HG03139 (cell line): ENCODE results near the gene ATG16L2.
A peak's percentile ranks its signal among the peaks of the same experiment; 100 is the strongest.
"Not testable (repeated sequence)": the region's sequence is repeated elsewhere in the genome, so short reads cannot be mapped to it uniquely, and the experiment has no call there.

Experiments used
- ATAC-seq: cut with Tn5 transposase; IDR thresholded peaks from one replicate; pipeline ENCODE4 v1.9.1; 2021; ENCODE audit not compliant: unreplicated experiment

The ATG16L2 gene

DNA sequence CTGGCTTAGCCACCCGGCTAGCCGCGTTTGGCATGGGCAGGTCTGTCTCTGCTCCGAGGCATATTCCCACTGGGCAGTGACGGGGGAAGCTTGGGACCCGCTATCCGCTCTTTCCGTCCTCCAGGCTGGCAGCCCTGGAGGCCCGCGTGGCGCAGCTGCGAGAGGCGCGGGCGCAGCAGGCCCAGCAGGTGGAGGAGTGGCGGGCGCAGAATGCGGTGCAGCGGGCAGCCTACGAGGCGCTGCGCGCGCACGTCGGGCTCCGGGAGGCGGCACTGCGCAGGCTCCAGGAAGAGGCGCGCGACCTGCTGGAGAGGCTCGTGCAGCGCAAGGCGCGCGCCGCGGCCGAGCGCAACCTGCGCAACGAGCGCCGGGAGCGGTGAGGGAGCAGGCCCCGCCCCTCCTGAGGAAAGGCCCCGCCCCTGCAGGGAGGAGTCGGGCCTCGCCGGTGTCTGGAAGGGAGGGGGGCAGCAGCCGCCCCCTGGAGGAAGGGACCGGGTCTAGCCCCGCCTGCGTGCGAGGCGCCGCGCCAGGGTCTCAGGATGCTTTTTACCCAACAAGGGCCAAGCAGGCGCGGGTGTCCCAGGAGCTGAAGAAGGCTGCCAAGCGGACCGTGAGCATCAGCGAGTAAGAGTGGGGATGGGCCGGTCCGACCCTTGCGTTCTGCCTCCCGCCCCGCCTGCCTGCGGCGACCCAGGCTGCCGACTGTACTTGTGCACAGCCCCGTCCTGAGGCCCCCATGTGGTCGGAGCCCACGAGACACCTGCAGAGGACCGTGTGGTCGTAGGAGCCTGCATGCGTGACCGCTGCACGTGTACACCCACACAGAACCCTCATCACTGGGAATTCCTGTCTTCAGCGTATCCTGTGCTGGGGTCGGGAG lies 7.9 kb downstream of the ATG16L2 start:
- ATAC-seq, result peak; percentile 40

DNA sequence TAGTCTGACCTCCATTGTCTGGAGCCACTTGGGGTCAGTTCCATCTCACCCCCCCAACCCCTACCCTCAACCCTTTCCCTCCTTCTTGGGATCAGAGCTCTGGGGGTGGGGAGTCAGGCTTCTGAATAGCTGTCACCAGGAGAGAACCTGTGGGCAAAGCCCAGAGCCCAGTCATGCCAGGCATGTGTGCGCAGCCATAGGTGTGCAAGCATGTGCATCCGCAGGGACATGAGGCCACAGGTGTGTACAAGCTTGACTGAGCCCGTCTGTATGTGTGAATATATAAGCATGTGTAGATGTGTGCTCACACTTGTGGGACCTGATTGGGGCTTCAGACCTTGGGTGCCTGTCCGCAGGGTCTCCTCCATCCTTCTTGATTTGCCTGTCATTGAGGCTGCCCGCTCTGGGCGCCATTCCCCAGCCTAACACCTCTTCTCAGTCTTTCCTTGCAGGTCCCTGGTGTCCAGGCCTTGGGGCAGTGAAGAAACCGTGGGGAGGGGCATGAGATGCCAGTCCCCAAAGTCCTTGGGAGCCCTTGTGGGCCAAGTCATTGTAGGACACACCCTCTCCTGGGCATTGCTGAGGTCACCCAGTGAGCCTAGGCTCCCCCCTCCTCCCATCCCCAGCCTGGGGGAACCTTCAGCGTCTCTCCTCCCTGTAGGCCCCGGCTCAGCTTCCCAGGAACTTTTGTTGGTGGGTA lies 9.0 kb downstream of the ATG16L2 start:
- ATAC-seq, result no peak

DNA sequence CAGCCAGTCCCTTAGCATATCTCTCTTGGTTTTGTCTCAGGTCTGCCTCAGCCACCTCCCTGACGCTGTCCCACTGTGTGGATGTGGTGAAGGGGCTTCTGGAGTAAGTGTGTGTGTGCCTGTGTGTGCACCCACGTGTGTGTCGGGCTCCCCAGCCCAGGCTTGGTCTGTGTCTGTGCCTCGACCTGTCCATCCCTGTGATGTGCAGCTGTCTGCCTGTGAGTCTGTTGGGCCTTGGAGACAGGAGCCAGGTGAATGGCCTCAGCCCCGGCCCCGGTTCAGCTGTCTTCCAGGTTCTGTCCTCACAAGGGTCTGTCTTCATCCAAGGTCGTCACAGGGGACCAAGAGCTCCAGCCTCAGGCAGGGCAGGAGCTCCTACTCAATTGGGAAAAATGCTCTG lies 9.8 kb downstream of the ATG16L2 start:
- no peak for ATAC-seq

DNA sequence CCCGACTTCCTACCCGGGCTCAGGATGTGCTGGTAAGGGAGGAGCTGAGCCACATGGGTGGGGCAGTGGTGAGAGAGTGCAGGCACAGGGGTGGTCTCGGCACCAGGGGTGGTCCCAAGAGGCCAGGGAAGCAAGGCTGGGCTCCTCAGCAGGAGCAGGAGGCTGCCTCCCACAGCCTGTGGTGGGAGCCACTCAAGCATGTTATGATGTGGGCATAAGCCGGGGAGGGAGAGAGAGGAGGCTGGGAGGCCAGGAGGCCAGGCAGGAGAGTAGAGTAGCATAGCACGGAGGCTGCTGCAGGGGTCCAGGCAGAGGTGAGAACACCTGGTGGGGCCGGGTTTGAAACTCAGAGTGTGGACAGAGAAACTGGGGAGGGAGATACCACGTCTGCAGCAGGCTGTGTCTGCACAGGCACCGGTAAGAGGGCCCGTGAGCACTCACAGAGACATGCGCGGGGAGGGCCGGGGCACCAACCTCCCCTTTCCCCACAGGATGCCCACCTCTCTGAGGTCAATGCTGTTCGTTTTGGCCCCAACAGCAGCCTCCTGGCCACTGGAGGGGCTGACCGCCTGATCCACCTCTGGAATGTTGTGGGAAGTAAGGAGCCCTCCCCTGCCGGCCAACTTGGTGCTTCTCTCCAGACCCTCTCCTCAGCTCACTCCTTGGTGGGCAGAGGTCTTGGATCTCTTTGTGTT lies 10.7 kb downstream of the ATG16L2 start:
- no peak for ATAC-seq

DNA sequence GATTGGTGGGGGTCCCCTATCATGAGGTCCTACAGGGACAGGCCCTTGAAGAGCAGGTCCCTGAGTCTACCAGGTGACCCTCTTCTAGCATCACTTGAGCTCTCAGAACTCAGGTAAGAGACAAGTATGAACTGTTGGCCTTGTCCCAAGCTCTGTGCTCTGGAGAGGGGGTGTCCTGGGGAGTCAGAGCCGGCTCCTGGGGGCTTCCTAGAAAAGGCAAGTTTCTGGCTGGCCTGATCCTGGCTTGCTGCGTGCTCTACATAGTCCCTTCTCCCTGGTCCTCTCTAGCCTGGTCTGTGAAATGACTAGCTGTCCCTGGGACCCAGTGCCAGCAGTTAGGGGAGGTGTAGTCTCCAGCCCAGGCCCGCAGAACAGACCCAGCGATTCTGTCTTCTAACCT lies 11.4 kb downstream of the ATG16L2 start:
- ATAC-seq, result no peak

DNA sequence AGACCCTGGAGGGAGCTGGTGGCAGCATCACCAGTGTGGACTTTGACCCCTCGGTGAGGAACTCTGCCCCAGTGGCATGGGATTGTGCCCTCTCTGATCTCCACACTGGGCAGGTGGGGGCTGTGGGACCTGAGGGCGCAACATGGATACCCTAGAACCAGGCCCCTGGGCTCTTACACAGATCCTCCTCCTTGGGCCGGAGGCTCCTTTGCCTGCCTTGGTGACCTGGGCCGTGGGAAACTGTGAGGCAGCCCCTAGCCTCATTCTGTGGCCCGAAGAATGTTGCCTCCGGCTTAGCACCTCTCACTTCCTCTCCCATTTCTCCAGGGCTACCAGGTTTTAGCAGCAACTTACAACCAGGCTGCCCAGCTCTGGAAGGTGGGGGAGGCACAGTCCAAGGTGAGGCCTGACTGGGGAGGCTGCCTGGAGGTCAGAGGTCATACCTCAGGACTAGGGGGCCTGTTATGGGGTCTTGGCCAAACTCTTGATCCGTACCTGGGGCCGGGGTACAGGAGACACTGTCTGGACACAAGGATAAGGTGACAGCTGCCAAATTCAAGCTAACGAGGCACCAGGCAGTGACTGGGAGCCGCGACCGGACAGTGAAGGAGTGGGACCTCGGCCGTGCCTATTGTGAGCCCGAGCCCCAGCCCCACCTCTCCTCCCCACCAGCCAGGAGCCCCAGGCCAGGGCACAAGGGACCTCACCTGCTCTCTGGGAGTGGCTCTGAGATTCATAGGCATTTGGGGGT lies 12.2 kb downstream of the ATG16L2 start:
- ATAC-seq, result no peak

DNA sequence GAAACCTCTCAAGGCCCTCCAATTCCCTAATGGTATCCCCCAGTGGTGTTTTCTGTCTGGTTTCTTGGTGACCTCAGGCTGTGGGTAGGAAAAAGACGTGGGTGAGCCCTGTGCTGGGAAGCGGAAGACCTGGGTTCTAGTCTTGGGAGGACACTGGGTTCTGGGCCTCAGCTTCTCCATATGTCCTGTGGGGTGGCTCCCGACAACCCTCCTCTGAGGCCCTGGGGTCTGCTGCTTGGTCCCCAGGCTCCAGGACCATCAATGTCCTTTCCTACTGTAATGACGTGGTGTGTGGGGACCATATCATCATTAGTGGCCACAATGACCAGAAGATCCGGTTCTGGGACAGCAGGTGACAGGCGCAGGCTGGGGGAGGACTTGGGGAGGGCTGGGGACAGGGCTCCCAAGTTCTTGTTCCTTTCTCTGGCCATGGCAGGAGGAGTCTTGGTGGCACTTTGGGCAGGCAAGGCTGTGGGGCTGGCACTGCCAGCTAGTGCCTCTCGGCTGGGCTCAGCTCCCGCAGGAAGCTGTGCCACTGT lies 12.8 kb downstream of the ATG16L2 start:
- ATAC-seq, result no peak

DNA sequence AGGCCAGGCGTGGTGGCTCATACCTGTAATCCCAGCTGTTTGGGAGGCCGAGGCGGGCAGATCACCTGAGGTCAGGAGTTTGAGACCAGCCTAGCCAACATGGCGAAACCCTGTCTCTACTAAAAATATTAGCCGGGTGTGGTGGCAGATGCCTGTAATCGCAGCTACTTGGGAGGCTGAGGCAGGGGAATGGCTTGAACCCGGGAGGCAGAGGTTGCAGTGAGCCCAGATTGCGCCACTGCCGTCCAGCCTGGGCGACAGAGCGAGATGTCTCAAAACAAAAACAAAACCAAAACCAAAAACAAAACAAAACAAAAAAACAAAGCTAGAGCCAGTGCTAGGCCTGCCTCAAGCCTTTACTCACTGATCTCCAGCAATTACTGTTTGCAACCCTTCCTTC lies 13.4 kb downstream of the ATG16L2 start:
- ATAC-seq, result not testable (repeated sequence)

DNA sequence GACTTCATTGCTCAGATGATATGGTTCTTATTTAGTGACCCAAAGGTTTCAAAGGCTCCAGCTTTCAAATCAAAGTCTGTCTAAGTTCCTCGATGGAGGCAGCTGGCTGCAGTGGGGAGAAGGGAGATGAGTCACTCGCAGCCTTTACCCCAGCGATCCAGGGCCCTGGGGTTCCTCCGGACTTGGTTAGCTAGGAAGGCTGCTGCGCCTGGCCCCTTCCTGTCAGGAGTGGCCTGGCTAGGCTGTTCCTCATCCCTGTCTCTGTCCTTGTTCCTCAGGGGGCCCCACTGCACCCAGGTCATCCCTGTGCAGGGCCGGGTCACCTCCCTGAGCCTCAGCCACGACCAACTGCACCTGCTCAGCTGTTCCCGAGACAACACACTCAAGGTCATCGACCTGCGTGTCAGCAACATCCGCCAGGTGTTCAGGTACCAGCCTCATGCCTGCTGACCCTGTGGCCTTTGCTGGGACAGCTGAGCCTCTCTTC lies 13.9 kb downstream of the ATG16L2 start:
- ATAC-seq, result no peak

DNA sequence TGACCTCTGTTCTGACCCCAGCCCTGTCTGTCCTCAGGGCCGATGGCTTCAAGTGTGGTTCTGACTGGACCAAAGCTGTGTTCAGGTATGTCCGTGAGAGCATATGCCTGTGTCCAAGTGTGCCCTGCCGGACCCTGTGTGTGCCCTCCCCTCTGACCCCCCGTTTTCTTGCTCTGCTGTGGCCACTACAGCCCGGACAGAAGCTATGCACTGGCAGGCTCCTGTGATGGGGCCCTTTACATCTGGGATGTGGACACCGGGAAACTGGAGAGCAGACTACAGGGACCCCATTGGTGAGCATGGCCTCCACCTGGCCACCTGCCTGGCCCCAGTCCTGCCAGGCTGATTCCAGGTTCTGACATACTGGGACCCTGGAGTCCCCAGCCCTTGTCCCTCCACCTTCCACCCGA lies 14.5 kb downstream of the ATG16L2 start:
- no peak for ATAC-seq

DNA sequence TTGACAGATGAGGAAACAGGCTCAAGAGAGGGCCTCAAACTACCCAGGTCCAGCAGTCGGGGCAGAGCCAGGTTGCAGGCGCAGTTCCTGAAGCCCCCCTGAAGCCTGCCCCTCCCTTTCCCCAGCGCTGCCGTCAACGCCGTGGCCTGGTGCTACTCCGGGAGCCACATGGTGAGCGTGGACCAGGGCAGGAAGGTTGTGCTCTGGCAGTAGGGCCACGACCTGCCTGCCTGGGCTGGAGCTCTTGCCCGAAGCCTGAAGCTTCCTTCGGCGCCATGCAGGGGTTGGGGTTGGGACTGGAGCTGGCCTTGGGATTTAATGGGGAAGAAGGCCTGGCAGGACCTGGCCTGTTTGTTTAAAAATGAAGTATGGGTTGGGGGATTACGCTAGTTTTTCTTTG lies 15.0 kb downstream of the ATG16L2 start:
- ATAC-seq, result no peak

DNA sequence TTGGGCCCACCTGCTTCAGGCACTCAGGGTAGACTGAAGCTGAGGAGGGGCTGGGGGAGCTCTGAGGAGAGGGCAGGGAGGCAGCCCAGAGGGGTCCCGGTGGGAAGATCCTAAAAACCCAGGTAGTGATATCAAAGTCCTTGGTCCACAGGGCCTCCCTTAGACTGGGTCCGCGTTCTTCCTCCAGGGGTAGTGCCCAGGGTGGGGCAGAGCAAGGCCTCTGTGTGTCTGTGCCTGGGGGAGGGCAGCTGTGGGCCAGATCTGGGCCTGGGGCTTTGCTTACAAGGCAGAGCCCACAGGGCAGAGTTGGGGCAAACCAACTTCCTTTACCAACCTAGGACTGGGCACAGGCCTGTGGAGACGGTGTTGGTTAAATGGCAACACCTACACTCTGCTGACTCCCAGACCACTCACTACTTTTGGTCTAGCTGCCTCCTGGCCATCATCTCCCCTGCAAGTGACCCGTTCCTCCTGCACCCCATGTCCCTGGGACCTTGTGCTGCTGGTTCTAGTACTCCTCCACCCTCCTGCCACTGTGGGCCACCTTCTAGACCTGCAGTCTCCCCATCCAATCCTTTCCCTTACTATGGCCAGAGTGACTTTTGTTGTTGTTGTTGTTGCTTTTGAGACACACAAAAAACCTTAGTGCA lies 15.8 kb downstream of the ATG16L2 start:
- ATAC-seq, result no peak

DNA sequence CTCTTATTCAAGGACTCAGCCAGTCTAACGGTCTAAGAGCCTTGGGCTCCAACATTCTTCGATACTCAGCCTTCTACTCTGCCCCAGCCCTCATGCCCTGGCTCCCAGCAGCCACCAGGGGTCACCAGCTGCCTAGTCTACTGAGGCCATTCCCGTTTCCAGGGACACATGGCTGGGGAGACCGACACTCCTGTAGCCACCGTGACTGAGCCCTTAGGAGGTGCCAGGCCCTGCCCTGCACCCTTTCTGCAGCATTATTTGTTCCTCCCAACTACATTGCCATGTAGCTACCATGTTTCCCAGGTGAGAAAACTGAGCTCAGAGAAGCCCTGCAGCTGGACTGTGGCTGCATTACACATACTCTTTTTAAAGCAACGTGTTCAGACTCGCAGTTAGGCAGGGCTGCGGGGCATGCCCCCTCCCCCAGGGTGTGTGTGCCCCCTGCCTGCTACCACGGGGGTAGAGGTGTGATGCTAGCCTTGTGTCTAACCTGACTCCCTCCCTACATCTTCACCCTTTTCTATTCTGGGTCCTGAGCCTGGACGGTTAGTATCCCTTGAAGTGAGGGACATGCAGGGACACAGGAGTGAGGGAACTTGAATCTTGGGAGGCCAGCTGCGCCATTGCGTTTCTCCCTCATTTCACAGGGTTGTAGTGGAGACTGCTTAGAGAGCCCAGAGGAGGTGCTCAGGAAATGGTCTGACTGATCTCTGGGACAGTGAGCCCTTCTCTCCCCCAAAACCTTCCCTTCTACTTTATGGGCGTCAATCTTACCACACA lies 17.5 kb downstream of the ATG16L2 start:
- no peak for ATAC-seq

DNA sequence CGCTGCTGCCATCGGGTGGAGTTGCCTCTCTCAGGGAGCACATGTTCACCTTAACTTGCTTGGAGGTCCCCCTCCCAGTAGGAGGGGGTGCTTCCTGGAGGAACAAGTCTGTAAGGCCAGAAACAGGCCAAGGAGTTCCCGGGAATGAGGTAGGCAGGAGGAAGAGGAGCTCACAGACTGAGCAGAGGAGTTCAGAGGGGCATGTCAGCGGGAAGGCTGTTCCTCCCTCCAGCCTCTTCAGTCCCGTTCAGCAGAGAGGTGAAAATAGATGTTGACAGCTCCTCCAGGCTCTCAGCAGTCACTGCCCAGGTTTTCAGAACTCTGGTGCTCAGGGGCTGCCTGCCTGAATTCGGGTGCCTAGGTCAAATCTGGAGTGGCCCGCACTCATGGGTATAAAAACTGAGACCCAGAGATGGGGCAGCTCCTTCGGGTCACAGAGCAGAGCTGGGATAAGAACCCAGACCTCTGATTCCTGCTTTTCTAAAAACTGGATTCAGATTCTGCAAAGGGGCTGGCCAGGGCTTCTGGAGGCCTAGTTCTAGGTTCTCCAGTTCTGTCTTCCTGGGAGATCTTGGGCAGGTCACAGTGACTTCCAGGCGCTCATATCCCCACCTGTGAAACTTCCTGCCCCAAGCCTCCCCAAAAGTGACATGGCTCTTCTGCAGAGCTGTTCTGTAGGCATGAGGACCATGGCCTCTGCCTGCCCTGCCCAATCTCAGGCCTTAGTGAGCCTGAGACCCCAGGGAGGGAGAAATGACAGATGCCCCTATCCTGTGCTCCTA lies 18.3 kb downstream of the ATG16L2 start:
- no peak for ATAC-seq

DNA sequence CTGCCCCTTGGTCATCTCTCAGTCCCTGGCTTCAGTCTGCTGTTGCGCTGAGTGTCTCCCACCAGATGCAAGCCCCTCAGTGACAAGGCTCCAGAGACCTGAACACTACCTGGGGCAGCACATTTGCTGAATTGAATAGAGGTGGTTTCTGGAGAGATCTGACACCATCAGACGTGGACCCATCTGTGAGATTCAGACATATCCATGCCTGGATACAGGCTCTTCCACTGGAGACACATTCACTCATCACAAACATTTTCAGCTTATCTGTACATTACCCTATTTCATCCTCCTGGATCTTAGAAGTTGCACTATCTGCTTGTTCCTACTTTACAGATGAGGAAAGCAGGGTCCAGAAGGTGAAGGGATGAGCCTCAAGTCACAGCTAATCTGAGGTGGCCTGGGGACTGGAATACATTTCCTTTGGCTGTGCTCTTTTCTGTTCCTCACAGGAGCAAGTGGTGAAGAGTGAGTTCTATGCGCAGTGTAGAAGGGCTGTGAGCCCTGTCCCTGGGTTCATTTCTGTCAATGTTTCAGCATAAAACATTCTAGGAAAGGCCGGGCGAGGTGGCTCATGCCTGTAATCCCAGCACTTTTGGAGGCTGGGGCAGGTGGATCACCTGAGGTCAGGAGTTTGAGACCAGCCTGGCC lies 19.0 kb downstream of the ATG16L2 start:
- ATAC-seq, result no peak

DNA sequence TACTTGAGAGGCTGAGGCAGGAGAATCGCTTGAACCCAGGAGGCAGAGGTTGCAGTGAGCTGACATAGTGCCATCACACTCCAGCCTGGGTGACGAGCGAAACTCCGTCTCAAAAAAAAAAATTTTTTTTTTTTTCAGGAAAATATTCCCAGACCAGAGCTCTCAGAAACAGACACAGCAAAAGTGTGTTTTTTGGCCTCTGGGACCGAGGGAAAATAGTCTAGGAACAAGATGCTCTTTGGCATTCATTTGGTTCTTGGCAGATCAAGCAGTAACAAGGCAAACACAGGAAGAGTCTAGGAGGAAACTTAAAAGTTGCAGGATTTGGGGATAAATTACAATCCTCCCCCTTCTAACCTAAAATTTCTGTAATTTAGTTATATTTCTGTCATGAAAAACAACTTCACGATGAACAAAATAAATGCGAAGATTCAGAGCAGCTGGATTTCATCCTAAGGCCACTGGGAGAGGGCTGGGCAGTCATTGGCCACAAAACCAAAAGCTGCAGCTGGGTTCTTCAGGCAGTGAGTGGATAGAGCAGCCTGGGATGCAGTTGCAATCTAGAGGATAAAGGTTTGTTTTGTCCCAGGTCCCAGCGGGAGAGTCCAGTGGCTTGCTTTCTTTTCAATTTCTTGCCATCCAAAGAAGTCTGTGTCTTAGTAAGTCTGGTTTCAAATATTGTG lies 19.7 kb downstream of the ATG16L2 start:
- ATAC-seq, result no peak

DNA sequence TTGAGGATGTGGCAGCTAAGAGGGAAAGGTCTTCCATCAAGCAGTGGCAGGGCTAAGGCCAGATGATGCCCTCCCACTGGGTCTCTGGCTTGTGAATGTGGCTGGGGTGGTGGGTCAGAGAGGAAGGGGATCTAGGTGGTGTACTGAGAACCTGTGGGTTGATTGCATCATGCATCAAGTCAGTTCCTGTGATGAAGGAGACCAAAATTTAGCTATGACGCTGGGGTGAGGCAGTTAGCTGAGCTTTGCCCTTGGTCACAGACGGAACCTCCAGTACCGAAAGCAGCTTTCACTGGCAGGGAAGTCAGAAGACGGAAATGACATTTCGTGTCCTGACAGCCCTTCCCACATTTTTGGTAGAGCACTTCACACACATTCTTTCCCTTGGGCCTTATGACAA lies 20.7 kb downstream of the ATG16L2 start:
- no peak for ATAC-seq

DNA sequence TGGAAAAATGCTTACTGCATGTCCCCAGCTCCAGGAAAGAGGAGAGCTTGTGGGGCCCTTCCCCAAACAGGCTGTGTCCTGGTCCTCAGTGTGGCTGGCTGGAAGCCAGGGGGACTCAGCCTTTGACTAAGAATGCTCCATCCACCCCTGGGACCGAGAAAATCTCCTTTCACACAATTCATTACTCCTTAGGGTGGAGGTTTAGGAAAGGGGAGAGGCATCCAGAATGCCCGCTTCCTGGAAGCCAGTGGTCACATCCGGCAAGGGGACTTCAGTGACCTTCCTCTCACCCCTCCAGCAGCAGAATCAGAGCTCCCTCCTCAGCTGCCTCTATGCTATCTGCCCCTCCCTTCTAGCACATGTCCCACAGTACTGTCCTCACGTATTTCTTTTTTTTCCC lies 21.9 kb downstream of the ATG16L2 start:
- ATAC-seq, result no peak
